Esophagus muscularis mucosa (tissue), 4 donors: ENCODE measurements around the gene ETAA1.

Source experiments
- EP300 ChIP-seq: sonication (generic); formaldehyde crosslinking; IDR thresholded peaks from one replicate; pipeline ENCODE4 v1.6.1; 2017; ENCODE audit warnings: antibody characterized with exemption
- POLR2A ChIP-seq: fragments of 450-650 bp; IDR thresholded peaks from one replicate; pipeline ENCODE4 v1.6.1; 2017; ENCODE audit warnings: antibody characterized with exemption, moderate library complexity, mild to moderate bottlenecking, low read depth
- POLR2AphosphoS5 ChIP-seq, 2 donors: sonication (generic); formaldehyde crosslinking; IDR thresholded peaks; one replicate each; pipeline ENCODE4 v1.6.1; 2017; ENCODE audit warnings: antibody characterized with exemption in 2 of 2
- TF ChIP-seq, protein P1 (sequence below), 3 experiments: fragments of 200-600 bp in 2 of 3; fragments of 450-650 bp in 1 of 3; sonication (generic) in 2 of 3; IDR thresholded peaks; one replicate each; pipeline ENCODE4 v1.5.1; 2017 to 2019; ENCODE audit warnings: antibody characterized with exemption in 3 of 3, mild to moderate bottlenecking in 2 of 3, moderate library complexity in 1 of 3

- TF ChIP-seq EP300 (no peak), POLR2A (no peak), POLR2AphosphoS5 (IDR thresholded peaks at IDR 0.05) (no peak)
- TF ChIP-seq, protein P1, sequence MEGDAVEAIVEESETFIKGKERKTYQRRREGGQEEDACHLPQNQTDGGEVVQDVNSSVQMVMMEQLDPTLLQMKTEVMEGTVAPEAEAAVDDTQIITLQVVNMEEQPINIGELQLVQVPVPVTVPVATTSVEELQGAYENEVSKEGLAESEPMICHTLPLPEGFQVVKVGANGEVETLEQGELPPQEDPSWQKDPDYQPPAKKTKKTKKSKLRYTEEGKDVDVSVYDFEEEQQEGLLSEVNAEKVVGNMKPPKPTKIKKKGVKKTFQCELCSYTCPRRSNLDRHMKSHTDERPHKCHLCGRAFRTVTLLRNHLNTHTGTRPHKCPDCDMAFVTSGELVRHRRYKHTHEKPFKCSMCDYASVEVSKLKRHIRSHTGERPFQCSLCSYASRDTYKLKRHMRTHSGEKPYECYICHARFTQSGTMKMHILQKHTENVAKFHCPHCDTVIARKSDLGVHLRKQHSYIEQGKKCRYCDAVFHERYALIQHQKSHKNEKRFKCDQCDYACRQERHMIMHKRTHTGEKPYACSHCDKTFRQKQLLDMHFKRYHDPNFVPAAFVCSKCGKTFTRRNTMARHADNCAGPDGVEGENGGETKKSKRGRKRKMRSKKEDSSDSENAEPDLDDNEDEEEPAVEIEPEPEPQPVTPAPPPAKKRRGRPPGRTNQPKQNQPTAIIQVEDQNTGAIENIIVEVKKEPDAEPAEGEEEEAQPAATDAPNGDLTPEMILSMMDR (IDR thresholded peaks at IDR 0.05) = no peak
Observed at GRCh38 chr2:67436221-67436620, 39.1 kb downstream of the ETAA1 start.
